Superior temporal gyrus (tissue), 1 donor: ENCODE results near the gene TMEM121B.

Experiments
- DNase-seq: peaks from one replicate; pipeline ENCODE4 v3.0.0-alpha.2; 2016; ENCODE audit errors: extremely low spot score

TMEM121B gene

DNA sequence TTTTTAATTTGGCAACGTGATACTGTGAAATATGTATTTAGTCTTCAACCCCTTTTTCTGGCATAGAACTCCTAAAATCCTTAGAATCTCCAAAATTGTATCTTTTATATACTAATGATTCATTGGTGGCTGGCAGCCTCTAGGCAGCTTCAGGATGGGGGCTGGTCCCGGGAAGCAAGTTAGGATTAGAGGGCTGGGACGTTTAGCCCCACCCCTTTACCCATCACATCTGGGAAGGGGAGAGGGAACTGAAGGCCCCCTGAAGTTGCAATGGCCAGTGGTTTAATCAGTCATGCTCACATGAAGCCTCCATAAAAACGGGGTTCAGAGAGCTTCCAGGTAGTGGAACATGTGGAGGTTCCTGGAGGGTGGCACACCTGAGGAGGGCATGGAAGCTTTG, 29.3 kb downstream of the TMEM121B start:
- no peak for DNase-seq

DNA sequence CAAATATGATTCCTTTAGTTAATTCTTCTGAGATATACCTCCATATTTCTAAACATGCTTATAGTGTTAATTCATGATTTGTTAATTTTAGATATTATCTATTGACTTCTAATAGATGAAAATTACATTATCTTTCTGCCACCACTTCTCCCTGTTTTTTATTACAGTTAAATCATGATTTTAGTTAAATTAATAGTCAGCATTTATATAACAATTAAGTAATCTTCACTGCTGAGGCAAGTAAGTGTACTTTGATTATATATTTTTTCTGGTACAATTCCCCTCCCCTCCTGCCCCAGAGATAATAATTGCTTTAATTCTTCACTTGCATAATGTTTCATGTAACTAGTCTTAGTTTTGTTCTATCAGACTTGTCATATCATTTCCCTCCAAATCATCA, 30.6 kb downstream of the TMEM121B start:
- DNase-seq: no peak

DNA sequence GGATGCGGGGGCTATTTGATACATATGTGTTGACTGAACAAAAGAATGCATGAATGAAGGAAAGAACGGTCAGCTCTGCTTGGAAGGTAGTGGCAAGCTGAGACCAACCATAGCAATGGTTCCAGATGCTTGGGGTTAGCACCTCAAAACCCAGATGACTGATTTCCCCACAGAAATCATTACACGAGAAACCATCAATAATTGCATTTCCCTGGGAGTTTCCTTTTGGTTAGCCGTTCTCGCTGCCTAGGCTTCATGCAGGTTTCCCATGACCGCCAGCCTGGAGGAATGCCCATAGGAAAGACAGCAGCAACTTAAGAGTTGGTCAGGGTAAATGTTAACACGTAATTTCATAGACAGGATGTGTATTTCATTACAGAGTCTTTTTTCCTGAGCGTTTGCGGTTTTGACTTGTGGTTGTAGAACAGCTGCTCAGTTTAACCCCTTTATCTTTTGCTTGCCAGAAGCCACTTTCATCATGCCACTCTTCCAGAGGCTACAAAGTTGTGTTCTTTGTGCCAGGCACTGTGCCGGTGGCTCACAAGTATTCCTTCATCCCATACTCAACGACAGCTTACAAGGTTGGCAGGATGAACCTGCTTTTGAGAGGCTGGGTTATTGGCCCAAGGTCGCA, 33.5 kb downstream of the TMEM121B start:
- no peak for DNase-seq

DNA sequence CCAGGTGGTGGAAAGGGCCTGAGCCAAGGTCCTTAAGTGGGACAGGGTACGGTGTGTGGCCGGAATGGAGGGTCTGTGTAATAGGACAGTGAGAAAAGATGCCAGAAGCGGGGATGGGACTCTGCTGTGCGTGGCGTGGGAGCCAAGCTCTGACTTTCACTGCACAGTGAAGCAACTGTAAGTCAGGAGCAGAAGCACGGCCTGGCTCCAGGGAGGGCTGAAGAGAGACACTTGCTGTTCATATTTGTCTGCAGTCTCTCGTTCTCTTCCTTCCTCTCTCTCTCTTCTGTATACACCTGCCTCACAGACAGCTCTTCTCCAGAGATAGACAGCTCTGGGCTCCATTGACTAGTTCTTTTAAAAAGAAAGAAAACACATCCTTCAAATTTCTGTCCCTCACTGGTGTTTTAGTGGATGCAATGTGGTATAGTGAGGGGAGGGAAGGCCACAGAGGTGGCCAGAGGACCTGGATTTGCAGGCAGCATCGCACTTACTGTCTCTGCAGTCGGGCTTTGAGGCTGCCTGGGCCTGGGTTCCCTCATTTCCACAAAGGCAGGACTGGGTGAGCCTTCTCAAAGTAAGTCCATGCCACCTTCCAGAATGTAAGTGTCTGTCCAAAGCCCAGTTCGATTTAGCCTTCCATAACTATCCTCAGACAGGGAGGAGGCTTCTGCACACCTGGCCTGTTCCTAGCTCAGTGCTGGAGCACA, 34.2 kb downstream of the TMEM121B start:
- no peak for DNase-seq

DNA sequence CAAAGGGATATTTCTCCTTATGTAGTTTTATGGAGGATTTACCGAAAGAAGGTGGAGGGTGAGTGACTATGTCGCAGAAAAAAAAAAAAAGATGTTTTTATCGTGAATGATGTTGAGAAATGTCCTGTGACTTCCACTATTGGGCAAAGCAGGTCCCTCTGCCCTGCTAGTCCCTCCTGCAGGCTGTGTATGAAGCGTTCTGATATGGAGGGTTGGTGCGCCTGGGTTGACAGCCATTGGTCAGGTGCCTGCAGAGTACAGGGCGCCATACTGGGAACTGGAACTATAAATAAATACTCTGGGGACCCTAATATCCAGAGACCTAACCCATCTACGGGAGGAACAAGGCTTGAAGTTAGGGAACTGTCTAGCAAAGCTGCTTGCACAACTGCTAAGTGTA, 34.9 kb downstream of the TMEM121B start:
- no peak for DNase-seq

DNA sequence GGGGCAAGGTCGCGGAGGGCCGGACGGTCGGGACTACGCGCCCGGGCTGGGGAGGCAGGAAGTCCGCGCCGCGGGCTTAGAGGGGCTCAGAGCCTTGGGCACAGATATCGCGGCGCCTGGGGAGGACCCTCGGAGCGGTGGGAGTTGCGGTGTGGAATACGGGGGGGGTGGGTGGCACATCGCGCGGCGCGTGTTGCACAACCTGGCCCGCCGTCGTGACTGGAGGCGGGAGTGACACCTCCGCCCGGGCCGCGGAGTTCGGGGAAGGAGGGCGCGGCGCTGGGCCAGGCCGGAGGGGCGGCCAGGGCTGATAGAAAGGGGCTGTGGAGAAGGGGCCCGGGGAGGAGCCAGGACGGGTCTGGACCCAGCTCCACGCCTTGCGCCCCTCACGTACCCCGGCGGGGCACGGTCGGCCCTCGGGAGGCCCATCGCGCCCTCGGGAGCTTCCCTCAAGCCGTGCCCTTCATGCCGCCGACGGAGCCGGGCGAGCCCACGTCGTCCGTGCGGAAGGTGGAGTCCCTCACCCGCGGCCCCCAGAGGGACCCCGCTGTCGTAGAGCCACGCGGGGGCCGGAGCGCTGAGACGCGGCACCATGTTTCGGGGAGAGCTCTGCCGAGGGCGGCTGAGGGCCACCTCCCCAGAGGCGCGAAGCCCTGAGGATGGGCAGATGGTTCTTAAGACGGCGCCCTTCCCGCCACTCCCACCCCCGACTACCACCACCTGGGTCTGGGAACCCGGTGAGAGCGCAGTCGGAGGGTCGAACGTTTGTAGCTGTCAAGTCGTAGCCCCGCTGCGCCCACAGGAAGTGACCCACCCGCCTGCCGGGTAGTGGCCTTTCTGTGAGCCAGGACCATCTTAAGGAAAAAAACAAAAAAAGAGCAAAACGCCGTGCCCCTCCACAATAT, 35.6 kb downstream of the TMEM121B start:
- DNase-seq: no peak

DNA sequence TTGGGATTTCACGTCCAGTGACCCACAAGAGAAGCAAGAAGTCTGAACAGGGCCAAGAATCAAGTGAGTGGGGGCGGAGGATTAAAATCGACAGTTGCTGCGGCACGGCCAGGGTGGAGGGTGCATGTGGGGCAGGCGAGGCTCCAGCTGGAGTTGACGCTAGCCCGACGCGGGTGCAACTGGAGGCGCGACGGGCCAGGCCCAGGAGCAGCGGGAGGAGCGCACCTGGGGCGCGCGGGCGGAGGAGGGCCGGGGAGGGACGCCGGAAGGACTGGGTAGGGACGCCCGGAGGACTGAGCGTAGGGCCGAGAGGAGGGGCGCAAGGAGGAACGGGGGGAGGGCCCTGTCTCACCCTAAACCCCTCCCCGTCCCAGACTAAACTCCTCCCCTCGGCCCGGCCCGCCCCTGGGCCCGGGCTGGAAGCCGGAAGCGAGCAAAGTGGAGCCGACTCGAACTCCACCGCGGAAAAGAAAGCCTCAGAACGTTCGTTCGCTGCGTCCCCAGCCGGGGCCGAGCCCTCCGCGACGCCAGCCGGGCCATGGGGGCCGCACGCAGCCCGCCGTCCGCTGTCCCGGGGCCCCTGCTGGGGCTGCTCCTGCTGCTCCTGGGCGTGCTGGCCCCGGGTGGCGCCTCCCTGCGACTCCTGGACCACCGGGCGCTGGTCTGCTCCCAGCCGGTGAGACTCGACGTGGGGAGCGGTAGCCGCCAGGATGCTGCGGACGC, 36.4 kb downstream of the TMEM121B start, which contains the start of gene IL17RA:
TSS of gene IL17RA (plus strand) at position 447 of the 723 bp plus-strand sequence. CDS start at position 539, 92 bp downstream.
- DNase-seq: peak; percentile 65

DNA sequence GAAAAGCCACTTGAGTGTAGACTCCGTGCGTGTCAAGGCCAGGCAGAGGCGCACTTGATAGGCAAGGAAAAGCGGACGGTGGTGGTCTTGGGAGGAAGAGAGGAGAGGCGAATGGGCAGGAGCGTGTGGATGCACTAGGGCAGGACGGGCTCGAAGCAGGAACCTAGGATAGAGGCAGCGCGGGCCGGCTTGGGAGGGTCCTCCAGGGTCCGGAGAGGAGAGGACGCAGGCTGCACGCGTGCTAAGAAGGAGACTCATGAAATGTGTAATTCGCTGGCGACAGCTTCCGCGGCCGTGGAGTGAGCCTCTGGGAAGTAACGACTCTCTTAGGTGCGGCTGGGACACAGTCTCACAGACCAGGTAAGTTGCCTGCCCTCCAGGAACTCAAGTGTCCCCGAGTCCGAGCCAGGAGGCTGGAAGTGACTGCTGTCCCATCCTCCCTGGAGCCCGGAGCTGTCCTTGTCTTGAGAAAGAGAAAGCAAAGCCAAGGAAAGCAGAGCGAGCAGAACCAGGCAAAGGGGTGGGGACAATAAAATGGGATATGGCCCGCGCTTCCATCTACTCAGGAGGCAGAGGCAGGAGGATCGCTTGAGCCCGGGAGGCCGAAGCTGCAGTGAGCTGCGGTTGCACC, 37.2 kb downstream of the TMEM121B start:
- DNase-seq: no peak

DNA sequence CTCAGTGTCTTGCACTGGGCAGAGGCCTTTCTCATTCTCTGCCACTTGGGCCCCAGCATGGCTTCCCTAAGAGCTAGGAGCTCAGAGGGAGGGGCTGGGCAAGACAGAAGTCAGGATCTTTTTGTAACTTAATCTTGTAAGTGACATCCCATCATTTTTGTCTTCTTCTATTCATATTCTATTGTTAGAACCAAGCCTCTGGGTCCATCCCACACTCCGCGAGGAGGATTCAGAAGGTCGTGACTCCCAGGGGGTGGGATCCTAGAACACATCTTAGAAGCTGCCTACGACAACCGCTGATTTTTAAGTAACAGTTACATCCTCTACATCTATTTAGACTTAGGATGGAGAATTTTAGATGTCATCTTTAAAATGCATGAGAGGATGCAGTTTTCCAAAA, 37.9 kb downstream of the TMEM121B start:
- DNase-seq: no peak

DNA sequence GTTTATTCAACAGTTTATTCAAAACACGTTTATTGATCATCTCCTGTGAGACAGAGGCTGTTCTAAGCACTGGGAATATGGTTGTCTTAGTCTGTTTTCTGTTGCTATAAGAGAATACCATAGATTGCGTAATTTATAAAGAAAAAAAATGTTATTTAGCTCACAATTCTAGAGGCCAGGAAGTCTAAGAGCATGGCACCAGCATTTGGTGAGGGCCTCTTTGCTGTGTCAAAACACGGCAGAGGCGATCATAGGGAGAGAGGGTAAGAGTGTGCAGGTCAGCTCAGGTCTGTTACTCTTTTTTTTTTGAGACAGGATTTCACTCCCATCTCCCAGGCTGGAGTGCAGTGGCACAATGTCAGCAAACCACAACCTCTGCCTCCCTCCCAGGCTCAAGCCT, 41.6 kb downstream of the TMEM121B start:
- DNase-seq: no peak

DNA sequence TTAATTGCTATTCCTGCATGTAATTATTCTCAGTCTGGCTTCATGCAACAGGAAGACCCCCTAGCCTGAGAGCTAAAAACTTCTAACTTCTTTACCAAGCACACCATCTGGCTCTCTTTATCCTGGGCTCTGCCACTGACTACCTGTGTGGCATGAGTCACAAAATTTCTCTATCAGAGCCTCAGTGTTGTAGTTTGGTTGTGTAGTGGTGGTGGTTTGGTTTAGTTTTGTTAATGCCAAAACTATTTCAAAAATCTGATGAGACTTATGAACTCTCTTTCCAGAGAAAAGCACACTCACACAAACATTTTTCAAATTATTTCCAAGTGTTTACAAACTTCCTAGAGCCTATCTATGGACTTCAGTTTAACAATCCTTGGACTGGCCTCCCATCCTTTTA, 43.9 kb downstream of the TMEM121B start:
- DNase-seq: no peak

DNA sequence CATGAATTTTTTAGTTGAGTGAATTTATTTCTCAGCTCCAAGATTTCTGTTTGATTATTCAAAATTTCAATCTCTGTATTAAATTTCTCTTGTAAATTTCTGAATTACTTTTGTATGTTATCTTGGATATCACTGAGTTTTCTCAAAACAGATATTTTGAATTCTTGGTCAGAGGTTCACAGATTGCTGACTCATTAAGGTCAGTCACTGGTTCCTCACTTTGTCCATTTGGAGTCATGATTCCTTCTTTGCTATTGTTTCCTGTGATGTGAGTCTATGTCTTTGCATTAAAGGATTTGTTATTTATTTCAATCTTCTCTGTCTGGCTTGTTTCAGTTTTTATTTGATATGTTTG, 46.5 kb downstream of the TMEM121B start:
- no peak for DNase-seq

DNA sequence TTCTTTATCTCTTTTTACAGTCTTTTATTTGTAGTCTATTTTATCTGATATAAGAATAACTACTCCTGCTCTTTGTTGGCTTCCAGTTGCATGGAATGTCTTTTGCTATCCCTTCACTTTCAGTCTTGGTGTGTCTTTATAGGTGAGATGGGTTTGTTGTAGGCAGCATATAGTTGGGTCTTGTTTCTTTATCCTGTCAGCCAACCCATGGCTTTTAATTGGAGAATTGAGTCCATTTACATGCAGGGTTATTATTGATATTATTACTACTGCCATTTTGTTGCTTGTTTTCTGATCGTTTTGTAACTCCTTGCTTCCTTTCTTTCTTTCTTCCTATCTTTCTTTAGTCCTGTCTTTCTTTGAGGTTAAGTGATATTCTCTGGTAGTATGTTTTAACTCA, 48.3 kb downstream of the TMEM121B start:
- DNase-seq: no peak
